Measurements from ENCODE around the gene TASL.
"Not testable (repeated sequence)": the region's sequence is repeated elsewhere in the genome, so short reads cannot be mapped to it uniquely, and the experiment has no call there.

The TASL gene

DNA sequence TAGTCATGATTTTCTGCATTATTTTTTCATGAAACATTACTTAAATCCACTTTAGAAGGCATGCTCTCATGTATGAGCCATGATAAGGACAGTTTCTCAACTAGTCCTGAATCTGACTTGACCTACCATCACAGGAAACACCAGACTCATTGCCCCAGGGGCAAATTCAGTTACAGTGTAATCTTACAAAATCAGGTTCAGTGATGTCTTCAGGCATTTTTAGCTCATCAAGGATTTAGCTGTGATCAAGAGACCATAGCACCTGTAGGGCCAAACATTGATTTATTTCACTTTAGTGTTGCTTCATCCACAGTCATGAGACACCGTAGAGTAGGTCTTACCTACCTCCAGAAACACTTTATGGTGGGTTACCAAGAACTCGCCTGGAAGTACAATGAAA is 3.1 kb upstream of the TASL start:
- in situ Hi-C loops (cut with MboI; ENCODE audit: low sequenced_read_pairs), result no loop called here

DNA sequence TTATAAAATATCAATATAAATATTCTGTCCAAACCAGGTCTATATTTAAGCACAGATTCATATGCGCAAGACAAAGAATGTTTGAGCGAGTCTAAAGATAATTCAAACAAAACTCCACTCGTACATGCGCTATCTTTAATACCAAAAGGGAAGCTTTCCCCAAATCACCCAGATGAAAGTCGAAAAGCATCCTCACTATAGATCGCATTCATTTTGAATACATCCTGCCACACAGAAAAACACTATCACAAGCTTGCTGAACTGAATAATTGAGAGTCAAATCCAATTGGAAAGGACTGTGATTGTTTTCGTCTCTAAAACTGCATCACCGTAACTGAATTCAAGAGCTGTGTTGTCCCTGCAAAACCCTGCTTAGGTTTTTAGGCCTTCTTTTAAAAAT is 685 bp downstream of the TASL start:
- in situ Hi-C loops (cut with MboI; ENCODE audit: low sequenced_read_pairs), result no loop called here

DNA sequence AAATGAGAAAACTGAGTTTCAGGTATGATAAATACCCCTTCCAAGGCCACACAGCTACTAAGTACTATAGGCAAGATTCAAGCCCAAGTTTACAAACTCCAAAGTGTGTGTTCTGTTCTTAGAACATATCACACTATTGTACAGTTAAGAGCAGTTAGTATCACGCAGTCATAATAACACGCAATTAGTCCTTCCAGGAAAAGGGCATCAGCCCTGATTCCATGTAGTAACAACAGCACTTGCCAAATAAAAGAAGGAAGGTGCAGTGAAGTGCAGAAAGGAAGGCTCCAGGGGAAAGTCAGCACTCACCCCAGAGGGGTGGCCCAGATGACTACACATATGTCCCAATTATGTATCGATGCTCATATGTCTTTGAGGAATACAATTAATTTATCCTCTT is 4.4 kb downstream of the TASL start:
- in situ Hi-C loops (cut with MboI; ENCODE audit: low sequenced_read_pairs), result no loop called here

DNA sequence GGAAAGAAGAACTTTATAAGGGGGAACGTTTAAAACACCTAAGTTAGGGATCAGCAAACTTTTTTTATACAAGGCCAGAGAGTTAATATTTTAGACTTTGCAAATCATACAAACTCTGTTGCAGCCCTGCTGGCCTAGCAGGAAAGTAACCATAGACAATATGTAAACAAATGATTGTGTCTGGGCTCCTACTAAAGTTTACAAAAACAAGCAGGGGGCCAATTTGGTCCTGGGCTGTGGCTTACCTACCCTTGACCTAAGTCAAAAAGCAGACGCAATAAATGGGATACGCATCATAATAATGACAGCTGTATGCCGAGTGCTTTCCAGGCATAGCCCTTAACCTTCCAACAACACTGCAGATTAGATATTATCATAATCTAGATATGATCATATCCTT is 4.9 kb downstream of the TASL start:
- in situ Hi-C loops (cut with MboI; ENCODE audit: low sequenced_read_pairs), result no loop called here

DNA sequence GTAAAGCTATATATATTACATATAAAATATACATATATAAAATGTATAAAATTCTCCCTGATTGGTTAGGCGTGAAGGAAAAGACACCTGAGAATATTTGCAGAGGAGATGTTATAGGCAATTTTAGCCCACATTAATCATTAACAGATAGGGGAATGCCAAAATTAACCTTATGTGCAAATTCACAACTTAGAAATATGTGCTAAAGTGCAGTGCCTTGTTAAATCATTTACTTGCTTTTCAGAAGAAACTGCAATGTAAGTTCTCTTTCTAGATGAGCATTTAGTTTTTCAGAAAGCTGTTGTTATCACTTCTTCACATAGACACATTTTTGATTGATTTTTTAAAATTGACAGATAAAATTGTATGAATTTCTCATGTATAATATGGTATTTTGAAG is 5.6 kb downstream of the TASL start:
- in situ Hi-C loops (cut with MboI; ENCODE audit: low sequenced_read_pairs), result no loop called here

DNA sequence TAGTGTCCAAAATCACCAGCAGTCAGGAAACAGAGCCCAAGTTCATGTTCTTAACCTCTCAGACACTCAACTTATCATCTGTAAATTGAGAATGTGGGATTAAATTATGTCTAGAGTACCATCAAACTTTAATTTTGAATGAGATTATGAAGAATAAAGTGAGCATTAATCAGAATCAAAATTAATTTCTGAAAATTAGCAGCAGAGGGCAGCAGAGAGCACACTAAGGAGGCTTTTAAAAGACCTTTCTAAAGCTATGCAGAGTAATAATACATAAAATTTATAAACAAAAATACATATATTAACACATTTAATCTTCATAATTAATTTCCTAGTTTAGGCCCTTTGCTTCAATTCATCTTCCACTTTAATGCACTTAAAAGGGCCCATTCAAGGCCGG is 7.1 kb downstream of the TASL start:
- in situ Hi-C loops (cut with MboI; ENCODE audit: low sequenced_read_pairs), result no loop called here

DNA sequence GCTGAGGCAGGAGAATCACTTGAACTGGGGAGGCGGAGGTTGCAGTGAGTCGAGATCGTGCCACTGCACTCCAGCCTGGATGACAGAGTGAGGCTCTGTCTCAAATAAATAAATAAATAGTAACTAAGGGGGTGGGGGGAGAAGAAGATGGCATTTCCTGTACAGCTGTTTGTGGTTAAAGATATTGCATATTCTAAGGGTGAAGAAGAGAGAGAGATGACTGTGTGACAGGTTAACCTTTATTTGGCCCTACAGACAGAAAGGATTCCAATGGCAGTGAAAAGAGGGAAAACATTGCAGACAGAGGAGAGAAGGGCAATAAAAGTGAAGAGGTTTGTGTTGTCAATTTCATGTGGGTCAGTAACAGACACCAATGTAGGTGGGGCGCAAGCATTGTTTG is 9.4 kb downstream of the TASL start:
- in situ Hi-C loops (cut with MboI; ENCODE audit: low sequenced_read_pairs), result no loop called here

DNA sequence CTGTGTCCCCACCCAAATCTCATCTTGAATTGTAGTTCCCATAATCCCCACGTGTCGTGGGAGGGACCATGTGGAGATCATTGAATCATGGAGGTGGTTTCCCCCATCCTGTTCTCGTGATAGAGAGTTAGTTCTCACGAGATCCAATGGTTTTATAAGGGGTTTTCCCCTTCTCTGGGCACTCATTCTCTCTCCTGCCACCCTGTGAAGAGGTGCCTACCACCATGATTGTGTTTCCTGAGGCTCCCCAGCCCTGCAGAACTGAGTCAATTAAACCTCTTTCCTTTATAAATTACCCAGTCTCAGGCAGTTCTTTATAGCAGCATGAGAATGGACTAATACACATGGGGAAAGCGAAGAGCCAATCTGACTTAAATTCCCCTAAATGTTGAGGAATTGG is 14.5 kb downstream of the TASL start:
- in situ Hi-C loops (cut with MboI; ENCODE audit: low sequenced_read_pairs), result not testable (repeated sequence)

DNA sequence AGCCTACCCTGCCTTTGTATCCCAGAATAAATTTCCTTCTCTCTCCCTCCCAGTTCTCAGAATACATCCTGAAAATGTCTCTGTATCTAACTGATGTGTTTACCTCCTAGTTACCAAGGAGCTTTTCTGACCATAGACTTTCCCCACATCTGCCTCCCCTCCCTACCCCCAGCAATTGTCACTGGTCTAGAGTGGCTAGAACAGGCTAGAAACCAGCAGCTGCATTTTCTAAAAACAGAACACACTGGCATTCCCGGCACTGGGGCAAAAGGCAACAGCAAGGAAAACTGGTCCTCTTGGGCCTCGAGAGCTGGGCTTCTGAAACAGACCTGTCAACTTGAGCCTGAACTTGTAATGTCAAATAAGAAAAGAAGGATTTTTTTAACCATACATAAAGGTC is 16.4 kb downstream of the TASL start:
- in situ Hi-C loops (cut with MboI; ENCODE audit: low sequenced_read_pairs), result no loop called here

DNA sequence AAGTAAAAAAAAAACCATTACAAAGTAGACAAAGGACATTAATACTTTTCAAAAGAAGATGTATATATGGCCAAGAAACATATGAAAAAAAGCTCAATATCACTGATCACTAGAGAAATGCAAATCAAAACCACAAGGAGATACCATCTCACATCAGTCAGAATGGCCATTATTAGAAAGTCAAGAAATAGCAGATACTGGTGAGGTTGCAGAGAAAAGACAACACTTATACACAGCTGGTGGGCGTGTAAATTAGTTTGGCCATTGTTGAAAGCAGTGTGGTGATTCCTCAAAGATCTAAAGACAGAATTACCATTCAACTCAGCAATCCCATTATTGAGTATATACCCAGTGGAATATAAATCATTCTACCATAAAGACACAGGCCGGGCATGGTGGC is 39.3 kb downstream of the TASL start:
- in situ Hi-C loops (cut with MboI; ENCODE audit: low sequenced_read_pairs), result no loop called here

DNA sequence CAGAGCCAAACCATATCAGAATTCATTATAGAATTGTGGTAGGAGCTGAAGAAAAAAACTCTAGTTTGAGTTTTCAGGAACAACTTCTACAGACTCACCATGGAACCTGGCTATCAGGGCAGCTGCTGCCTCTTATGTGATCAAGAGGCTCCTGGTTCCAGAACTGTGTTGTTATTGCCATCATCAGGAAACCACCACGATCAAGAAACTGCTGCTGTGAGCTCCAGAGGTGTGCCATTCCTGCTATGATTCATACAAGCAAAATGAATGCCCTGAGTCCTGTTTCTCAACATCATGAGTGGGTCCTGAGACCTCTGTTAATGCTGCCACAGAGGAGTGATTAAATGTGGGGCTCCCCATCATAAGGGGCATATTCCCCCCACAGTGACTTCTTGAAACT is 43.7 kb downstream of the TASL start:
- in situ Hi-C loops (cut with MboI; ENCODE audit: low sequenced_read_pairs), result no loop called here

DNA sequence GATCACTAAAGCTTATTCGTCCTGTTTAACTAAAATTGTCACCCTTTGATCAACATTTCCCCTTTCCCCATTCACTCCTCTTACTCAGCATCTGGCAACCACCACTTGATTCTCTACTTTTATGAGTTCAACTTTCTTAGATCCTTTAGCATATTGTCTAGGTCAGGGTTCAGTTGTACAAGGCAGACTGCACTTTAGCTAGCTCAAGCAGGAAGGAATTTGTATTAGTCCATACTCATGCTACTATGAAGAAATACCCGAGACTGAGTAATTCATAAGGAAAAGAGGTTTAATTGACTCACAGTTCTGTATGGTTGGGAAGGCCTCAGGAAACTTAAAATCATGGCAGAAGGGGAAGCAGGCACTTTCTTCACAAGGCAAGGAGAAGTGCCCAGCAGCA is 44.3 kb downstream of the TASL start:
- in situ Hi-C loops (cut with MboI; ENCODE audit: low sequenced_read_pairs), result no loop called here

DNA sequence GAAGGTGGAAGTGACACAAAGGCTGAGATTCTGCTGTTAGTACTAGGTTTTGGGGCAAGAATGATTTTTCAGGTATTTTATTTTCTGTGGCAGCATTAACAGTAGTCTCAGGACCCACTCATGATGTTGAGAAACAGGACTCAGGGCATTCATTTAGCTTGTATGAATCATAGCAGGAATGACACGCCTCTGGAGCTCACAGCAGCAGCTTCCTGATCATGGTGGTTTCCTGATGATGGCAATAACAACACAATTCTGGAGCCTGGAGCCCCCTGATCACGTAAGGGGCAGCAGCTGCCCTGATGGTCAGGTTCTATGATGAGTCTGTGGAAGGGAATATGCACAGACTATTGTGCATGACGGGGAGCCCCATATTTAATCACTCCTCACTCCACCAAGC is 47.0 kb downstream of the TASL start:
- in situ Hi-C loops (cut with MboI; ENCODE audit: low sequenced_read_pairs), result no loop called here

DNA sequence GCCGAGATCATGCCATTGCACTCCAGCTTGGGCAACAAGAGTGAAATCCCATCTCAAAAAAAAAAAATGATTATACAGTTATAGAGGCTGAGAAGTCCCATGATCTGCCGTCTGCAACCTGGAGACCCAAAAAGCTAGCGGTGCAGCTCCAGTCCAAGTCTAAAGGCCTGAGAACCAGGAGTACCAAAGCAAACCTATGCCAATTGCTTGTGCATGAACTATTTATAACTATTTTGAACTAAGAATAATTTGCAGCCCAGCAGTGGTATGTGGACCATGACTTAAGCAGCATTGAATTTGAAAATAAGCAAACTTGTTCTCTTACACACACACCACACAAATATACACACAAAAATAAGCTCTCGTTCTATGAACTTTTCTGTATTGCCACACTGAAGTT is 51.8 kb downstream of the TASL start:
- in situ Hi-C loops (cut with MboI; ENCODE audit: low sequenced_read_pairs), result no loop called here

DNA sequence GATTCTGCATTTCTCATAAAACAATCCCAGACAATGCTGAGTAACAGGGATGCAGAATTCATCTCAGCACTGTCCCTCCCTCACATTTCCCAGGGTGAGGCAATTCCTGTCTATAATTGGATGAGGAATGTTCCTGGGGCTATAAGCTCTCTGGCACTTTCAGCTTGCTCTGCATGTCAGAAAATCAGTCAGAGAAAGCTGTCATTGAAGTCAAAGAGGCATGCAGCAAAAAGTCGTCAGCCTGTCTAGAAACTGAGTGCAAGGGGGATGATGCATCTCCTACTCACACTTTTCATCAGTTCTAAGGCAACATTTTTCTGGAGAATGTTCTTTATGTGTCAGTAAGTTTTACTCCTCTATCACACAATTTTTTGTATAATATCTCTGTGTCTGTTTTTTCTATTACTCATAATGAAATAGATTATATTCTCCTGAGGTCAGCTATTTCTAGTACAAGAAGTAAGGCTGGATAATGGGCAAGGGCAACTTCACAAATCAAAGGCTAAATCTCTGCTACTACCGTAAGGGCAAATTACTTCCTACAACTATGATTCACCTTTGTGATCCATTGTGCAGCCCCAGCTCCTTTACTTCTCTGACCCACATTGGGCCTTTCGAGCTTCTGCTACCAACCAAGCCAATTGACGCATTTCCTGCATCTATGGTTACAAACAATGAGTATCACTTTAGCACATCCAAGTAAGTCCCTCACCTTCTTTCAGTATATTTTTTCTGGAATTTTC is 56.0 kb downstream of the TASL start:
- in situ Hi-C loops (cut with MboI; ENCODE audit: low sequenced_read_pairs), result no loop called here

DNA sequence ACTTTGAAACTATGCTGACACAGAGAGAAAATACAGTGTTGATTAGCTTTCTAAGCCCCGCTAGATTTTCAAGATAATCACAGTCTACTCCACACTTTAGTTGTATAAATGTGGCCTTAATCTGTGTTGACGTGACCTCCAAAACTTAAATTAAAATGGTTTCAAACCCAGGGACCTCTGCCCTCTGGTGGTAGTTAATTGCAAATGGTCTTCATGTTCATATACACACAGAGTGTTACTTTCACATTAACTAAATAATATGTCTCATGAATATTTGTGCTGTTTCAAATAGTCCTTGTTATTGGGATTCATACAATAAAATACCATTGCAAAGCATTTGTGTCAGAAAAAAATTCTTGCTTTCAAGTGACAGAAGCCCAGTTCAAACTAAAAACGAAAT is 64.3 kb downstream of the TASL start:
- in situ Hi-C loops (cut with MboI; ENCODE audit: low sequenced_read_pairs), result no loop called here

Measured in HL-60/S4 treated with retinoic acid at 250 ng/mL for 4 days and 3 days (cell line).